ENCODE measurements around the gene INTS1. TPM values are rescaled to one million over a fixed set of nuclear protein-coding genes. Genes with fewer than 3 reads are reported as not detected.

The INTS1 gene
- total and polyA plus RNA-seq, 10 of the 15 experiments (the other 5 are each of a cell fraction or from before 2014, with no cell fraction given): 0.52 to 89.0 (median 15.1) TPM

DNA sequence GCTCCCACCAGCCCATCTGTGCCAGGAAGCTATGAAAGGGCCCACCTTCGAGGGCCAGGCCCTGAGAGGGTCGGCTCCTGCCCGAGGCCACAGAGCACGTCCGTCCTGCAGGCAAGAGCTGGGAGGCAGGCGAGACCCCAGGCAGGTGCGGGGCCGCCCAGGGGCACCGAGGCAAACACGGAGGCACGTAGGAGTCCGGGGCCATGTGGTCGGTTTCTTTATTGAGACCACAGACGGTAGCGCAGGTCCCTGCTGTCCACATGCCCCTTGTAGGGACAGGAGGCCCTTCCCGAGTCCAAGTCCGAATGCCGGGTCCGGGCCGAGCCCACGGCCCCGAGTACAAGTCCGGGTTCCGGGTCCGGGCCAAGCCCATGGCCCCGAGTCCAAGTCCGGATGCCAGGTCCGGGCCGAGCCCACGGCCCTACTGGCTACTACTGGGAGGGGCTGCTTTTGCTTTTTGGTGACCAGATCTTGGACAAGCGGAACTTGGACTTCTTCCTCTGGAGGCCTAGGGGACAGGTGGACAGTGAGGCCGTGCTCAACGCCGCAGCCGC is 69.9 kb downstream of the INTS1 start:
- TF ChIP-seq JUND (IDR thresholded peaks at IDR 0.05; ENCODE audit: low read depth, low read length): no peak
- TF ChIP-seq, protein P1, sequence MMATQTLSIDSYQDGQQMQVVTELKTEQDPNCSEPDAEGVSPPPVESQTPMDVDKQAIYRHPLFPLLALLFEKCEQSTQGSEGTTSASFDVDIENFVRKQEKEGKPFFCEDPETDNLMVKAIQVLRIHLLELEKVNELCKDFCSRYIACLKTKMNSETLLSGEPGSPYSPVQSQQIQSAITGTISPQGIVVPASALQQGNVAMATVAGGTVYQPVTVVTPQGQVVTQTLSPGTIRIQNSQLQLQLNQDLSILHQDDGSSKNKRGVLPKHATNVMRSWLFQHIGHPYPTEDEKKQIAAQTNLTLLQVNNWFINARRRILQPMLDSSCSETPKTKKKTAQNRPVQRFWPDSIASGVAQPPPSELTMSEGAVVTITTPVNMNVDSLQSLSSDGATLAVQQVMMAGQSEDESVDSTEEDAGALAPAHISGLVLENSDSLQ (IDR thresholded peaks at IDR 0.05): no peak
- 67% methylated on average over 33 of the region's 35 CpGs for WGBS (ENCODE audit: insufficient coverage, insufficient replicate concordance, low lambda C conversion rate, missing lambda C conversion rate)
- Histone ChIP-seq H3K36me3 (ENCODE audit: control insufficient read depth in 2 of 2, insufficient read depth in 2 of 2, low read length in 1 of 2) (no peaks in the 10 kb centered on the region), H3K4me1 (ENCODE audit: control insufficient read depth, insufficient read depth, low read length) (no peaks in the 10 kb centered on the region), H3K4me3 (no peak overlapping the region), H2AFZ (ENCODE audit: control insufficient read depth, low read depth, low read length) (no peak overlapping the region), H3K27me3 (replicated peaks in 1 of 2; ENCODE audit: control insufficient read depth in 2 of 2, insufficient read depth in 2 of 2, low read length in 1 of 2) (no peaks in the 10 kb centered on the region; a peak in 1 of 4 replicates), H3K27ac (ENCODE audit: control insufficient read depth, insufficient read depth) (no peak overlapping the region), H3K4me2 (ENCODE audit: control insufficient read depth, insufficient read depth) (no peak overlapping the region), H3K79me2 (ENCODE audit: control insufficient read depth, insufficient read depth, low read length) (no peaks in the 10 kb centered on the region), H3K9ac (ENCODE audit: control insufficient read depth, insufficient read depth, low read length) (no peak overlapping the region), H3K9me3 (replicated peaks; ENCODE audit: control insufficient read depth, insufficient read depth, low read length) (no peaks in the 10 kb centered on the region), H4K20me1 (ENCODE audit: control insufficient read depth, insufficient read depth) (no peaks in the 10 kb centered on the region)
- POLR2A ChIA-PET: no interaction called here
- DNase-seq (ENCODE audit: low read depth, low spot score): no peak
- SMC1A ChIA-PET (ENCODE audit: uncharacterized antibody, unreplicated experiment): interaction anchor here (0.9 kb wide), 1 partner anchor 16 kb away, joined by 3 read pairs; no protein-coding TSS in a partner anchor
- BruUV-seq (replicated peaks): no TSS peak
- in situ Hi-C loops (cut with MboI): loop anchor here (5.0 kb wide), 1 partner anchor 207 kb away; no protein-coding TSS in a partner anchor
- no peak for ATAC-seq
- CTCF ChIA-PET: interaction anchor here (0.8 to 1.0 kb wide), 2 partner anchors 40 to 215 kb away, joined by 3 read pairs; no protein-coding TSS in a partner anchor
- RAD21 ChIA-PET (ENCODE audit: unreplicated experiment): no interaction called here
- no peak for FAIRE-seq
- intact Hi-C loops (cut with micrococcal nuclease; ENCODE audit: unreplicated experiment): no loop called here

DNA sequence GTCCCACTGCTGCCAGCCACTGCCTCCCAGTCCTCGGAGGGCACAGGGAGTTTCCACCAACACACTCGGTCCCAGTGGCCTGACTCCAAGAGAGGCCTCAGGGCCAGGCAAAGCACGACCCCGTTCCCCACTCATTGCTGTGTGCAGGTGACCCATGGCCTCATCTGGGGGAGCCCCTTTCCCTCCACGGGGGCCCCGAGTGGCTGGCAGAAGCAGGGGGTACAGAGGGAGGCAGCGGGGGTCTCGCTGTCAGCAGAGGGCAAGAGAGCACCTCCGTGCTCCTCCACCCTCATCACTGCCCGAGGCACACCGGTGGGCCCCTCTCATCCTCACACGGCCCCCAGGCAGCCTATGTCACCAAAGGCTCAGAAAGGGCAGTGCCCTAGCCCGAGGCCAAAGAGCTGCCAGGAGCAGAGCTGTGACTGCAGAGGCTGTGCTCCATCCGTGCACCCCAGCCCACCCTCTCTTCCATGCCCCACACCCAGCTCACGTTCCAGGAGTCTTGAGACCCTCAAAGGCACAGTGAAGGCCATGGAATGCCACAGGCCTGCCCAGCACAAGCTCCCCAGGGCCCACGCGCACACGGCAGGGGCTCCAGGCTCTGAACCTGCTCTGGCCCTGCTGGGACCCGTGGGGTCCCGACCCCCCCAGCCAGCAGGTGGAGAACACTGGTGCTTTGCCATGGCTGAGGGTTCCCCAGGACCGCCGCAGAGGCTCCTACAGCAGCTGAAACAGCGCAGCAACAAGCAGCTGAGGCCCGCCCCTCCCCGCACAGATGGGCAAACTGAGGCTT is 70.9 kb downstream of the INTS1 start:
- H3K9ac ChIP-seq (ENCODE audit: control insufficient read depth, insufficient read depth, low read length): no peak overlapping the region

More for the DNA sequence above, 70.9 kb downstream of the INTS1 start:
- no TSS peak for BruUV-seq (replicated peaks)
- DNase-seq (ENCODE audit: low read depth, low spot score): no peak
- Histone ChIP-seq H2AFZ (ENCODE audit: control insufficient read depth, low read depth, low read length) (no peak overlapping the region), H3K4me3 (no peak overlapping the region), H3K4me2 (ENCODE audit: control insufficient read depth, insufficient read depth) (no peak overlapping the region), H3K9me3 (replicated peaks; ENCODE audit: control insufficient read depth, insufficient read depth, low read length) (no peaks in the 10 kb centered on the region), H3K4me1 (ENCODE audit: control insufficient read depth, insufficient read depth, low read length) (no peaks in the 10 kb centered on the region), H3K27ac (ENCODE audit: control insufficient read depth, insufficient read depth) (no peak overlapping the region), H4K20me1 (ENCODE audit: control insufficient read depth, insufficient read depth) (no peaks in the 10 kb centered on the region), H3K36me3 (ENCODE audit: control insufficient read depth in 2 of 2, insufficient read depth in 2 of 2, low read length in 1 of 2) (no peaks in the 10 kb centered on the region), H3K79me2 (ENCODE audit: control insufficient read depth, insufficient read depth, low read length) (no peaks in the 10 kb centered on the region), H3K27me3 (replicated peaks in 1 of 2; ENCODE audit: control insufficient read depth in 2 of 2, insufficient read depth in 2 of 2, low read length in 1 of 2) (no peaks in the 10 kb centered on the region; a peak in 1 of 4 replicates)
- ChIA-PET SMC1A (ENCODE audit: uncharacterized antibody, unreplicated experiment) (interaction anchor here (0.6 to 0.9 kb wide), 3 partner anchors 10 to 15 kb away, joined by 3 read pairs; no protein-coding TSS in a partner anchor), CTCF (interaction anchor here (0.8 to 1.2 kb wide), 4 partner anchors 10 to 214 kb away, joined by 3 to 5 read pairs (median 4); no protein-coding TSS in a partner anchor), RAD21 (ENCODE audit: unreplicated experiment) (interaction anchor here (0.7 to 1.4 kb wide), 2 partner anchors 16 to 212 kb away, joined by 4 to 7 read pairs; no protein-coding TSS in a partner anchor), POLR2A (no interaction called here)
- TF ChIP-seq, protein P2, sequence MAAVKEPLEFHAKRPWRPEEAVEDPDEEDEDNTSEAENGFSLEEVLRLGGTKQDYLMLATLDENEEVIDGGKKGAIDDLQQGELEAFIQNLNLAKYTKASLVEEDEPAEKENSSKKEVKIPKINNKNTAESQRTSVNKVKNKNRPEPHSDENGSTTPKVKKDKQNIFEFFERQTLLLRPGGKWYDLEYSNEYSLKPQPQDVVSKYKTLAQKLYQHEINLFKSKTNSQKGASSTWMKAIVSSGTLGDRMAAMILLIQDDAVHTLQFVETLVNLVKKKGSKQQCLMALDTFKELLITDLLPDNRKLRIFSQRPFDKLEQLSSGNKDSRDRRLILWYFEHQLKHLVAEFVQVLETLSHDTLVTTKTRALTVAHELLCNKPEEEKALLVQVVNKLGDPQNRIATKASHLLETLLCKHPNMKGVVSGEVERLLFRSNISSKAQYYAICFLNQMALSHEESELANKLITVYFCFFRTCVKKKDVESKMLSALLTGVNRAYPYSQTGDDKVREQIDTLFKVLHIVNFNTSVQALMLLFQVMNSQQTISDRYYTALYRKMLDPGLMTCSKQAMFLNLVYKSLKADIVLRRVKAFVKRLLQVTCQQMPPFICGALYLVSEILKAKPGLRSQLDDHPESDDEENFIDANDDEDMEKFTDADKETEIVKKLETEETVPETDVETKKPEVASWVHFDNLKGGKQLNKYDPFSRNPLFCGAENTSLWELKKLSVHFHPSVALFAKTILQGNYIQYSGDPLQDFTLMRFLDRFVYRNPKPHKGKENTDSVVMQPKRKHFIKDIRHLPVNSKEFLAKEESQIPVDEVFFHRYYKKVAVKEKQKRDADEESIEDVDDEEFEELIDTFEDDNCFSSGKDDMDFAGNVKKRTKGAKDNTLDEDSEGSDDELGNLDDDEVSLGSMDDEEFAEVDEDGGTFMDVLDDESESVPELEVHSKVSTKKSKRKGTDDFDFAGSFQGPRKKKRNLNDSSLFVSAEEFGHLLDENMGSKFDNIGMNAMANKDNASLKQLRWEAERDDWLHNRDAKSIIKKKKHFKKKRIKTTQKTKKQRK (IDR thresholded peaks at IDR 0.05; ENCODE audit: low read depth, low read length): no peak
- TF ChIP-seq POLR2A (IDR thresholded peaks at IDR 0.05; ENCODE audit: low read depth, low read length): no peak
- no peak for ATAC-seq
- in situ Hi-C loops (cut with MboI) (loop anchor here (5.0 kb wide), 1 partner anchor 206 kb away; no protein-coding TSS in a partner anchor), intact Hi-C loops (cut with micrococcal nuclease; ENCODE audit: unreplicated experiment) (no loop called here)
- no peak for FAIRE-seq
- 46% methylated on average over 24 of the region's 25 CpGs for WGBS (ENCODE audit: insufficient coverage, insufficient replicate concordance, low lambda C conversion rate, missing lambda C conversion rate)

Measured in GM12878 (cell line).